Upper lobe of right lung (tissue), 1 donor: Measurements from ENCODE around the gene ADAMTS2. TPM values are rescaled to one million over a fixed set of nuclear protein-coding genes. Genes with fewer than 3 reads are reported as not detected.

Source experiments
- ATAC-seq: fragments of 200-7000 bp; cut with Tn5 transposase; one replicate; pipeline ENCODE4 v1.9.1; 2020; ENCODE audit warnings: mild to moderate bottlenecking, moderate library complexity
- DNase-seq: peaks from one replicate; pipeline ENCODE4 v3.0.0-alpha.2; 2020
- H3K27ac ChIP-seq: fragments of 200-600 bp; one replicate; pipeline ENCODE4 v1.8.0; 2022
- H3K27me3 ChIP-seq: fragments of 200-600 bp; one replicate; pipeline ENCODE4 v1.8.0; 2022; ENCODE audit warnings: mild to moderate bottlenecking
- H3K36me3 ChIP-seq: fragments of 200-600 bp; one replicate; pipeline ENCODE4 v1.8.0; 2022
- H3K4me1 ChIP-seq: fragments of 200-600 bp; one replicate; pipeline ENCODE4 v1.8.0; 2022
- H3K4me3 ChIP-seq: fragments of 200-600 bp; one replicate; pipeline ENCODE4 v1.8.0; 2022; ENCODE audit warnings: mild to moderate bottlenecking
- H3K9me3 ChIP-seq: fragments of 200-600 bp; one replicate; pipeline ENCODE4 v1.8.0; 2022
- CTCF ChIP-seq: fragments of 200-600 bp; IDR thresholded peaks from one replicate; pipeline ENCODE4 v1.8.0; 2022; ENCODE audit warnings: antibody characterized with exemption
- intact Hi-C: fragments of 100-400 bp; cut with DNase I; formaldehyde crosslinking; loops from one replicate; pipeline ENCODE4 v1.11.0; 2022
- total RNA-seq: library from RNA; stranded (reverse); fragmentation: NEBNext Ultra II Directional; extraction: Animal tissue kit (Norgen Biotek cat#: 25700); gene quantifications from one replicate; pipeline ENCODE4 v1.2.1, GENCODE V29; 2021
- donor health status: DM: no; HTN: yes; CAD: no; lungs with severe emphysema.

ADAMTS2 gene
- total RNA-seq, 1 donor from 2014 or later, result 16.4 TPM

GRCh38 chr5:179148703-179149170 lies 196.5 kb downstream of the ADAMTS2 start:
- no peak overlapping the region for H3K4me3 ChIP-seq
- H3K27ac ChIP-seq, result no peak overlapping the region
- intact Hi-C loops, result no loop called here
- DNase-seq (no peak), ATAC-seq (no peak)
- no peaks in the 10 kb centered on the region for H3K4me1 ChIP-seq
- H3K36me3 ChIP-seq, result no peaks in the 10 kb centered on the region
- no peak for TF ChIP-seq CTCF
- no peaks in the 10 kb centered on the region for H3K27me3 ChIP-seq
- H3K9me3 ChIP-seq, result no peaks in the 10 kb centered on the region

- DNase-seq, result no peak
- H3K27ac ChIP-seq, result no peak overlapping the region
- H3K4me3 ChIP-seq, result no peak overlapping the region
- no peak for TF ChIP-seq CTCF
- H3K9me3 ChIP-seq, result no peaks in the 10 kb centered on the region
- H3K4me1 ChIP-seq, result no peaks in the 10 kb centered on the region
- no peaks in the 10 kb centered on the region for H3K36me3 ChIP-seq
- intact Hi-C loops, result no loop called here
- no peak for ATAC-seq
- H3K27me3 ChIP-seq, result no peaks in the 10 kb centered on the region
These were observed 197.1 kb downstream of the ADAMTS2 start for GRCh38 chr5:179147991-179148702.

- H3K27ac ChIP-seq, result no peak overlapping the region
- H3K36me3 ChIP-seq, result no peaks in the 10 kb centered on the region
- no peak for DNase-seq
- intact Hi-C loops, result no loop called here
- no peak overlapping the region for H3K4me3 ChIP-seq
- no peaks in the 10 kb centered on the region for H3K27me3 ChIP-seq
- no peaks in the 10 kb centered on the region for H3K9me3 ChIP-seq
- no peak for TF ChIP-seq CTCF
- no peaks in the 10 kb centered on the region for H3K4me1 ChIP-seq
- ATAC-seq, result no peak
These were observed 199.0 kb downstream of the ADAMTS2 start for GRCh38 chr5:179146277-179146676.

GRCh38 chr5:179143446-179143845 lies 201.8 kb downstream of the ADAMTS2 start:
- no peak for TF ChIP-seq CTCF
- H3K27ac ChIP-seq, result no peak overlapping the region
- H3K9me3 ChIP-seq, result no peaks in the 10 kb centered on the region
- no peak overlapping the region for H3K4me3 ChIP-seq
- ATAC-seq (no peak), DNase-seq (no peak)
- no peaks in the 10 kb centered on the region for H3K36me3 ChIP-seq
- intact Hi-C loops, result no loop called here
- H3K27me3 ChIP-seq, result no peaks in the 10 kb centered on the region
- no peaks in the 10 kb centered on the region for H3K4me1 ChIP-seq

- Histone ChIP-seq H3K4me1 (no peaks in the 10 kb centered on the region), H3K36me3 (no peaks in the 10 kb centered on the region), H3K27me3 (no peaks in the 10 kb centered on the region), H3K27ac (no peak overlapping the region), H3K4me3 (no peak overlapping the region), H3K9me3 (no peaks in the 10 kb centered on the region)
- intact Hi-C loops, result no loop called here
- ATAC-seq (no peak), DNase-seq (no peak)
- no peak for TF ChIP-seq CTCF
These were observed 202.6 kb downstream of the ADAMTS2 start for GRCh38 chr5:179142434-179143198.
